Measurements from ENCODE around the gene NELFCD.
A peak's percentile ranks its signal among the peaks of the same experiment; 100 is the strongest.
"Not testable (repeated sequence)": the region's sequence is repeated elsewhere in the genome, so short reads cannot be mapped to it uniquely, and the experiment has no call there.

The NELFCD gene

DNA sequence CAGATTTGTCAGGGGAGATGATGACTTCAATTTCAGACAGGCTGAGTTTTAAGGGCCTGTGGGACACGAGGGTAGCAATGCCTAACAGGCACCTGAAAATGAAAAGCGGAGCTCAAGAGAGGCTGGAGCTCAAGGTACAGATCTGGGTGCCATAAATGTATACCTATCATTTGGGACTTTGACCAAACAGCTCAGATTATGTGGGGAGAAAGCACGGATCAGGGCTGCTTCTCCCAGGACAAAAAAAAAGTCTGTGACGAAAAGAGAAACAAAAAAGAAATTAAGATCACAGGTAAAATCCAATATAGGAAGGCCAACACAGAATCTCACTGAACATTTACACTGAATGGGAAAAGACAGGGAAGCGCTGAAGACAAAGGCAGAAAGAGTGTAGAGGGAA is 59.6 kb downstream of the NELFCD start:
- no peaks in the 10 kb centered on the region for H3K27me3 ChIP-seq (ENCODE audit: insufficient read depth, insufficient read length)
- no peak for DNase-seq (ENCODE audit: low read depth, low spot score)
- TF ChIP-seq YY1 (IDR thresholded peaks at IDR 0.05; ENCODE audit: insufficient read depth, insufficient read length) (no peak), SUZ12 (IDR thresholded peaks at IDR 0.05; ENCODE audit: extremely low read depth, insufficient read depth, insufficient read length) (no peak), ZNF274 (IDR thresholded peaks at IDR 0.05; ENCODE audit: low read depth, low read length) (no peak)
- no peak overlapping the region for H3K4me3 ChIP-seq (ENCODE audit: insufficient read length, low read depth)
- peaks cover 4% of the 10 kb centered on the region for H3K4me1 ChIP-seq (ENCODE audit: insufficient read depth, insufficient read length)
- H3K36me3 ChIP-seq (ENCODE audit: insufficient read depth, insufficient read length, low read length), result peaks cover 53% of the 10 kb centered on the region
- no peaks in the 10 kb centered on the region for H3K9me3 ChIP-seq (ENCODE audit: insufficient read depth, low read length)
- H3K9ac ChIP-seq (ENCODE audit: insufficient read length, low read depth), result no peak overlapping the region

DNA sequence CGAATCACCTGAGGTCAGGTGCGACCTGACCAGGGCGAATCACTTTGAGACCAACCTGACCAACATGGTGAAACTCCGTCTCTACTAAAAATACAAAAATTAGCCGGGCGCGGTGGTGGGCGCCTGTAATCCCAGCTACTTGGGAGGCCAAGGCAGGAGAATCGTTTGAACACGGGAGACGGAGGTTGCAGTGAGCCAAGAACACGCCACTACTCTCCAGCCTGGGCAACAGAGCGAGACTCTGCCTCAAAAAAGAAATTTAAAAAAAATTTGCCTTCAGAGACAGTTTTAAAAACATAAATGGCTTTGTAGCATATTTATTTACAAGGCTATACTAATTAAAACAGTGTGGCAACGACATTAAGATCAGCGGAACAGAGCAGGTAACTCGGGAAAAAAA is 60.4 kb downstream of the NELFCD start:
- DNase-seq (ENCODE audit: low read depth, low spot score), result not testable (repeated sequence)

DNA sequence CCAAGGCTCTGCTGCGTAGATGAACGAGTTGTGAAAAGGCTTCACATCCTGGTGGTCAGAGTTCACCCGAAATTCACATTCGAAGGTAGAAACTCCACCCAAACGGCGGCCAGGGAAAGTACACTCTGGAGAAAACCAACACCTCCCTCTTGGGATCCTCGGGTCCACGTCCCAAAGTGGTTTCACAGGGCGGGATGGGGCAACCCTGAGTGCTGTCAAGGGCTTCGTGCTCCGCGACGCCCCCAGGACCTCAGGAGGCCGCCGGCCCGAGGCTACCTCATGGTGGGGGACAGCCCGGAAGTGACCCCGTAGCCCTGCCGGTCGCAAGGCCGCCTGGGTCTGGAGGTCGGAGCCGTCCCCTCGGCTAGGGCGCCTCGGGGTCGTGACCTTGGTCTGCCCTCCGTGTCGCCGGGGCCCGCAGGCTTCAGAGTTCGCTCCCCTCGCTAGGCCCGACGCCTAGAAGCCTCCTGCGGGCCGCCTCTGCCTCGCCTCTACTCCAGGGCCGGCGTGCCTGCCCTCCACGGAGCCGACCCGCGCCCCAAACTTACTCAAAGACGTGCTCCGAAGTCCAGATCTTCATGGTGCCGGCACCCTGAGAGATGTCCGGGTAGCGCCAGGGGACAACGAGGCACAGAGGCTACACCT is 61.2 kb downstream of the NELFCD start, which contains the start of gene PRELID3B:
Gene PRELID3B, minus strand, starts transcription at position 636 of the 645 bp plus-strand sequence. Its CDS starts 56 bp downstream, at position 580.
- Histone ChIP-seq H3K4me1 (ENCODE audit: insufficient read depth, insufficient read length) (peaks cover 4% of the 10 kb centered on the region), H3K36me3 (ENCODE audit: insufficient read depth, insufficient read length, low read length) (peaks cover 37% of the 10 kb centered on the region)
- no peak for DNase-seq (ENCODE audit: low read depth, low spot score)

More for the DNA sequence above, 60.4 kb downstream of the NELFCD start:
- H3K4me1 ChIP-seq (ENCODE audit: insufficient read depth, insufficient read length); H3K9ac ChIP-seq (ENCODE audit: insufficient read length, low read depth); H3K9me3 ChIP-seq (ENCODE audit: insufficient read depth, low read length); H3K27me3 ChIP-seq (ENCODE audit: insufficient read depth, insufficient read length): not testable (repeated sequence)
- Histone ChIP-seq H3K36me3 (ENCODE audit: insufficient read depth, insufficient read length, low read length) (peaks cover 45% of the 10 kb centered on the region), H3K4me3 (ENCODE audit: insufficient read length, low read depth) (peak overlapping the region; percentile 83)

DNA sequence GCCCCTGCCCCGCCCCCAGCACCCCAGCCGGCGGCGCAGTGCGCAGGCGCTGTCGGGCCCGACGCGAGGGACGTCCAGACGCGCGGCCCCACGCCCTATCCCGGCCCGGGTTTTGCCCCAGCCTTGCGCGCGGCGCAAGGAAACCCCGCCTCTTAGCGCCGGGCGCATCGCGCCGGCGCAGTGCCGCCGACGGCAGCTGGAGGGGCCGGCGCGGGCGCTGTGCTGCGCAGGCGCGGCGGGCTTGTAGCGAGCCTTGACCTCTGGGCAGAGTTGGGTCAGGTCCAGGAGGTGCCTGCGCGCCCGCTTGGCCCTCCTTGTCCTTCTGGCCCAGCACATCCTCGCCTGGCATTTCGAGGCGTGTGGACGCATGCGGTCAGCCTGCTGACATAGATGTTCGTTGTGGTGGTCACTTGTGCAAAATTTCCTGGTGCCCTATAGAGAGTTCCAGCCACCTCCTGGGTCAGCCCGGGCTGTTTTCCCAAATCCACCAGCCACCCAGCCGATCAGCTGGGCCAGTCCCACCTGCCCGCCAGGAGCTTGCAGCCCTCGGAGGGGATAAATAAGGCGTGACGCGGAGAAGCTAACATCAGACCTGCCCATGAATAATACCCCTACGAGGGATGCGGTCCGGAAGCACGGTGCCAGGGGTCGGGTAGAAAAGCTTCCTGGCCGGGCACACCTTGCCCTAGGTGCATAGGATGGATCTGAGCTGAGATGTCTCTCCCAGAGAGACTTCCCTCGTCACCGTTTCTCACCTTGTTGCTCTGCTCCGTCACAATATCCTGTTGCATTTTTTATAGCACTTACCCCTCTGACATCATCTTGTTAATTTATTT is 62.0 kb downstream of the NELFCD start:
- H3K9ac ChIP-seq (ENCODE audit: insufficient read length, low read depth), result peak overlapping the region; percentile 72
- peak overlapping the region; percentile 83 for H3K4me3 ChIP-seq (ENCODE audit: insufficient read length, low read depth)
- H3K27me3 ChIP-seq (ENCODE audit: insufficient read depth, insufficient read length), result no peaks in the 10 kb centered on the region
- DNase-seq (ENCODE audit: low read depth, low spot score), result peak; percentile 81
- peaks cover 4% of the 10 kb centered on the region for H3K4me1 ChIP-seq (ENCODE audit: insufficient read depth, insufficient read length)
- H3K36me3 ChIP-seq (ENCODE audit: insufficient read depth, insufficient read length, low read length), result peaks cover 30% of the 10 kb centered on the region
- no peaks in the 10 kb centered on the region for H3K9me3 ChIP-seq (ENCODE audit: insufficient read depth, low read length)
- TF ChIP-seq YY1 (IDR thresholded peaks at IDR 0.05; ENCODE audit: insufficient read depth, insufficient read length), result no peak
- no peak for TF ChIP-seq ZNF274 (IDR thresholded peaks at IDR 0.05; ENCODE audit: low read depth, low read length)
- no peak for TF ChIP-seq SUZ12 (IDR thresholded peaks at IDR 0.05; ENCODE audit: extremely low read depth, insufficient read depth, insufficient read length)

More for the DNA sequence above, 61.2 kb downstream of the NELFCD start, which contains the start of gene PRELID3B:
- peak within 1 kb of the TSS; percentile 83 for H3K4me3 ChIP-seq (ENCODE audit: insufficient read length, low read depth)
- H3K27me3 ChIP-seq (ENCODE audit: insufficient read depth, insufficient read length), result no peaks in the 10 kb centered on the region
- peak within 1 kb of the TSS; percentile 72 for H3K9ac ChIP-seq (ENCODE audit: insufficient read length, low read depth)
- H3K9me3 ChIP-seq (ENCODE audit: insufficient read depth, low read length), result no peaks in the 10 kb centered on the region
- no peak for TF ChIP-seq YY1 (IDR thresholded peaks at IDR 0.05; ENCODE audit: insufficient read depth, insufficient read length)
- no peak for TF ChIP-seq ZNF274 (IDR thresholded peaks at IDR 0.05; ENCODE audit: low read depth, low read length)
- no peak for TF ChIP-seq SUZ12 (IDR thresholded peaks at IDR 0.05; ENCODE audit: extremely low read depth, insufficient read depth, insufficient read length)

DNA sequence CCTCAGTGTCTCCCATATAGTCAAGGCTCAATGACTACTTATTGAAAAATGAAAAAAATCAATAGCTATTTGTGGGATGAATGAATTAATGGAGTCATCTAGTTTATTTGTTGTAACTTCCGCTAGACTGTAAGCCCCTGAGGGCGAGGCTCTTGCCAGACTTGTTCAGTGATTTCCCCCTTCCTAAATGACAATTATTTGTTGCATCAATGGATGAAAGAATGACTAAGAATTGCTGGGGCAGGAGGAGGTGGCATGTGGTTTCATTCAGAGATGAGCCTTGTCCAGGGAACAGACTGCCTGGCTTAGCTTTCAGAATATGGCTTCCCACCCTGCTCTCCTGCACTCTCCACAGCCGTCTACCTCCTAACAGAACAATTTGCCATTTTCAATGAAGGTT is 62.6 kb downstream of the NELFCD start:
- TF ChIP-seq SUZ12 (IDR thresholded peaks at IDR 0.05; ENCODE audit: extremely low read depth, insufficient read depth, insufficient read length) (no peak), ZNF274 (IDR thresholded peaks at IDR 0.05; ENCODE audit: low read depth, low read length) (no peak), YY1 (IDR thresholded peaks at IDR 0.05; ENCODE audit: insufficient read depth, insufficient read length) (no peak)
- Histone ChIP-seq H3K27me3 (ENCODE audit: insufficient read depth, insufficient read length) (no peaks in the 10 kb centered on the region), H3K9ac (ENCODE audit: insufficient read length, low read depth) (peak overlapping the region; percentile 72), H3K36me3 (ENCODE audit: insufficient read depth, insufficient read length, low read length) (peaks cover 25% of the 10 kb centered on the region), H3K4me1 (ENCODE audit: insufficient read depth, insufficient read length) (peaks cover 4% of the 10 kb centered on the region), H3K4me3 (ENCODE audit: insufficient read length, low read depth) (no peak overlapping the region), H3K9me3 (ENCODE audit: insufficient read depth, low read length) (no peaks in the 10 kb centered on the region)
- DNase-seq (ENCODE audit: low read depth, low spot score), result no peak

DNA sequence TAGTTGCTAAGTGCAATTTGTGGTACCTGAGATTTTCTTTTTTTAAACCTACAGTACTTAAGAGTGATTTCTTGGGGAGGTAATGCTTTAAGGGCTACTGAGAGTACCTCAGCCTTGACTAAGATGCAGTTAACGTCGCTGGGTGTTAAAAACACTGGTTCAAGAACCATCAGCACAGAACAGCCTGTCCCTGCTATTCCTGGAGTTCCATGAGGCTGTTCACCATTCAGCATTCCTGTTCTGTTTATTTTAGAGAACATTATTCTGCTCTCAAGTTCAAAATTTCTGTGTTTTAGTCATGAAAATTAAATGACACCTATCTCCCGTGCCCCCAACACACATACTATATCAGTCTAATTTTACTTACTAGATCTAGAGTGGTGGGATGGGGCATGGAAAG is 63.2 kb downstream of the NELFCD start:
- Histone ChIP-seq H3K4me1 (ENCODE audit: insufficient read depth, insufficient read length) (peaks cover 4% of the 10 kb centered on the region), H3K4me3 (ENCODE audit: insufficient read length, low read depth) (no peak overlapping the region), H3K27me3 (ENCODE audit: insufficient read depth, insufficient read length) (peaks cover under 1% of the 10 kb centered on the region), H3K9me3 (ENCODE audit: insufficient read depth, low read length) (no peaks in the 10 kb centered on the region), H3K36me3 (ENCODE audit: insufficient read depth, insufficient read length, low read length) (peaks cover 19% of the 10 kb centered on the region), H3K9ac (ENCODE audit: insufficient read length, low read depth) (no peak overlapping the region)
- TF ChIP-seq SUZ12 (IDR thresholded peaks at IDR 0.05; ENCODE audit: extremely low read depth, insufficient read depth, insufficient read length), result no peak
- TF ChIP-seq YY1 (IDR thresholded peaks at IDR 0.05; ENCODE audit: insufficient read depth, insufficient read length), result no peak
- TF ChIP-seq ZNF274 (IDR thresholded peaks at IDR 0.05; ENCODE audit: low read depth, low read length), result no peak
- DNase-seq (ENCODE audit: low read depth, low spot score), result no peak
